Ishikawa (cell line): ENCODE measurements around the gene RETSAT.

Source experiments
- CEBPB ChIP-seq: IDR thresholded peaks from 2 replicates; pipeline ENCODE4 v1.6.1; 2012
- CREB1 ChIP-seq: IDR thresholded peaks from 2 replicates; pipeline ENCODE4 v1.6.1; 2012; ENCODE audit warnings: low read depth
- EGR1 ChIP-seq: IDR thresholded peaks from 2 replicates; pipeline ENCODE4 v1.6.1; 2012
- EP300 ChIP-seq: IDR thresholded peaks from 2 replicates; pipeline ENCODE4 v1.6.1; 2012; ENCODE audit warnings: borderline replicate concordance
- FOXM1 ChIP-seq: IDR thresholded peaks from 2 replicates; pipeline ENCODE4 v1.6.1; 2012; ENCODE audit warnings: low read depth, borderline replicate concordance
- NFIC ChIP-seq: IDR thresholded peaks from 2 replicates; pipeline ENCODE4 v1.6.1; 2012
- RAD21 ChIP-seq: IDR thresholded peaks from 2 replicates; pipeline ENCODE4 v1.6.1; 2012; ENCODE audit warnings: low read depth
- TAF1 ChIP-seq: IDR thresholded peaks from 2 replicates; pipeline ENCODE4 v1.6.1; 2012; ENCODE audit warnings: low read depth, mild to moderate bottlenecking
- TCF12 ChIP-seq: IDR thresholded peaks from 2 replicates; pipeline ENCODE4 v1.6.1; 2012; ENCODE audit warnings: low read depth
- TEAD4 ChIP-seq: IDR thresholded peaks from 2 replicates; pipeline ENCODE4 v1.6.1; 2012
- YY1 ChIP-seq: IDR thresholded peaks from 2 replicates; pipeline ENCODE4 v1.6.1; 2012; ENCODE audit warnings: low read depth
- ZBTB7A ChIP-seq: IDR thresholded peaks from 2 replicates; pipeline ENCODE4 v1.6.1; 2012; ENCODE audit warnings: low read depth
- TF ChIP-seq, protein P1 (sequence below): IDR thresholded peaks from 2 replicates; pipeline ENCODE4 v1.6.1; 2012
- TF ChIP-seq, protein P2 (sequence below): IDR thresholded peaks from 2 replicates; pipeline ENCODE4 v1.6.1; 2012
- TF ChIP-seq, protein P3 (sequence below): IDR thresholded peaks from 2 replicates; pipeline ENCODE4 v1.6.1; 2012; ENCODE audit warnings: low read depth, mild to moderate bottlenecking

Gene RETSAT

DNA sequence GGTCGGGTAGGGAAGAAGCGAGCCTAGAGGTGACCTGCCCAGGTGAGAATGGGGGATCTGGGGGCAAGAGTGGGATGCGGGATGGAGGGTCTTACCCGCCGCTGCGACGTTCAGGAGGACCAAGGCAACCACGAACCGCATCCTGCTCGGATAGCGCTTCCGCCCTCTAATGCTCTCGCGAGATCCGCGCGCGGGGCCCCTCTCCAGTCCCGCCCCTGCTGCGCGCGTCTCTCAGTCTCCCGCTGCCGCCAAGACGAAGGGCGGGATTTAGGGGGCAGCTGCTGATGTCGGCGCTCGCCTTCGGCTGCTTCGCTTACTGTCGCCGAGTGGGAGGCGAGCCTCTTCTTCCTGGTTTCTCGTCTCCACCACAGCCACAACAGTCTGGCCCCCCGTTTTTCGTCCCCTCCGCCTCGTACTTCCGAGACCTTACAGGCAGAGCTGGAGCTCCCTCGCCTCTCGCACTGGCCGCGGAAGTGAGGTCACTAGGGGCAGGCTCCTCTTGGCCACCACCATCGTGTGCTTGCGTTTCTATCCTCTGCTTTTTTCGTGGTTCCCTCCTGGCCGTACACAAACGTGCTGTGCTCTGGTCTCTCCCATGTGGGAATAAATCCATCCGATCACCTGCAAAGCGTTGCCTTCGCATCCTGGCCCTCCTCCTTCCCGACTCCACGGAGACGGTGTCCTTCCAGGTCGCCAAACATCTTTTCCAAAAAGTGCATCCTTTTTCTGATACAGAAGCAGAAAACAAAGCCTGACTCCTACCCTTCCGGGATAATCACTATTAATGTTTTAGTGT, 26.3 kb downstream of the RETSAT start, which contains the start of gene TGOLN2:
Gene TGOLN2 (minus strand): TSS at position 168 of the 796 bp plus-strand sequence. CDS start 27 bp downstream, at position 141.
- TF ChIP-seq ZBTB7A (no peak; the same call in 1 of the 2 replicates), YY1 (peak; percentile 70; the same call in 1 of the 2 replicates), TEAD4 (peak; percentile 17; the same call in 1 of the 2 replicates), EGR1 (no peak), TCF12 (peak; percentile 58), EP300 (no peak), TAF1 (peak; percentile 95)
- TF ChIP-seq, protein P1, sequence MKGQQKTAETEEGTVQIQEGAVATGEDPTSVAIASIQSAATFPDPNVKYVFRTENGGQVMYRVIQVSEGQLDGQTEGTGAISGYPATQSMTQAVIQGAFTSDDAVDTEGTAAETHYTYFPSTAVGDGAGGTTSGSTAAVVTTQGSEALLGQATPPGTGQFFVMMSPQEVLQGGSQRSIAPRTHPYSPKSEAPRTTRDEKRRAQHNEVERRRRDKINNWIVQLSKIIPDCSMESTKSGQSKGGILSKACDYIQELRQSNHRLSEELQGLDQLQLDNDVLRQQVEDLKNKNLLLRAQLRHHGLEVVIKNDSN: no peak
- TF ChIP-seq, protein P2, sequence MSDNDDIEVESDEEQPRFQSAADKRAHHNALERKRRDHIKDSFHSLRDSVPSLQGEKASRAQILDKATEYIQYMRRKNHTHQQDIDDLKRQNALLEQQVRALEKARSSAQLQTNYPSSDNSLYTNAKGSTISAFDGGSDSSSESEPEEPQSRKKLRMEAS: peak; percentile 71; the same call in 1 of the 2 replicates
- TF ChIP-seq, protein P3, sequence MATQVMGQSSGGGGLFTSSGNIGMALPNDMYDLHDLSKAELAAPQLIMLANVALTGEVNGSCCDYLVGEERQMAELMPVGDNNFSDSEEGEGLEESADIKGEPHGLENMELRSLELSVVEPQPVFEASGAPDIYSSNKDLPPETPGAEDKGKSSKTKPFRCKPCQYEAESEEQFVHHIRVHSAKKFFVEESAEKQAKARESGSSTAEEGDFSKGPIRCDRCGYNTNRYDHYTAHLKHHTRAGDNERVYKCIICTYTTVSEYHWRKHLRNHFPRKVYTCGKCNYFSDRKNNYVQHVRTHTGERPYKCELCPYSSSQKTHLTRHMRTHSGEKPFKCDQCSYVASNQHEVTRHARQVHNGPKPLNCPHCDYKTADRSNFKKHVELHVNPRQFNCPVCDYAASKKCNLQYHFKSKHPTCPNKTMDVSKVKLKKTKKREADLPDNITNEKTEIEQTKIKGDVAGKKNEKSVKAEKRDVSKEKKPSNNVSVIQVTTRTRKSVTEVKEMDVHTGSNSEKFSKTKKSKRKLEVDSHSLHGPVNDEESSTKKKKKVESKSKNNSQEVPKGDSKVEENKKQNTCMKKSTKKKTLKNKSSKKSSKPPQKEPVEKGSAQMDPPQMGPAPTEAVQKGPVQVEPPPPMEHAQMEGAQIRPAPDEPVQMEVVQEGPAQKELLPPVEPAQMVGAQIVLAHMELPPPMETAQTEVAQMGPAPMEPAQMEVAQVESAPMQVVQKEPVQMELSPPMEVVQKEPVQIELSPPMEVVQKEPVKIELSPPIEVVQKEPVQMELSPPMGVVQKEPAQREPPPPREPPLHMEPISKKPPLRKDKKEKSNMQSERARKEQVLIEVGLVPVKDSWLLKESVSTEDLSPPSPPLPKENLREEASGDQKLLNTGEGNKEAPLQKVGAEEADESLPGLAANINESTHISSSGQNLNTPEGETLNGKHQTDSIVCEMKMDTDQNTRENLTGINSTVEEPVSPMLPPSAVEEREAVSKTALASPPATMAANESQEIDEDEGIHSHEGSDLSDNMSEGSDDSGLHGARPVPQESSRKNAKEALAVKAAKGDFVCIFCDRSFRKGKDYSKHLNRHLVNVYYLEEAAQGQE: no peak

DNA sequence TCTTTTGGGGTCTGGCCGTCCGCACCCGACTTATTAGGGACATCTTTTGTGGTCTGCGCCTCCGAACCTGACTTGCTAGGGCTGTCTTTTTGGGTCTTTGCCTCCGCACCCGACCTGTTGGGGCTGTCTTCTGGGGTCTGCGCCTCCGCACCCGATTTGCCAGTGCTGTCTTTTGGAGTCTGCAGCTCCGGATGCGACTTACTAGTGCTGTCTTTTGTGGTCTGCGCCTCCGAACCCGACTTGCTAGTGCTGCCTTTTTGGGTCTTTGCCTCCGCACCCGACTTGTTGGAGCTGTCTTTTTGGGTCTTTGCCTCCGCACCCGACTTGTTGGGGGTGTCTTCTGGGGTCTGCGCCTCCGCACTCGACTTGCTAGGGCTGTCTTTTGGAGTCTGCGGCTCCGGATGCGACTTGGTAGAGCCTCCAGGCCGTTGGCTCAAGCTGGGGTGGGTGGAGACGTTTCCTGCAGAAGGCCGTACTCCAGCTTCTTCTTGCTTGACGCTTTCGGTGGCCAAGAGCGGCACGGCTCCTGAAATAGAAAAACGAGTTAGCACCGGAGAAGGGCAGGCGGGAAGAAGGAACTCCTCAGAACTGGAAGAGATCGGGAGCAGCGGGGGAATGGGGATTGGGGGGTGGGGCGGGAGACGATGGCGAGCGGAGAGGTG, 27.0 kb downstream of the RETSAT start:
- TF ChIP-seq CEBPB (no peak), ZBTB7A (peak; percentile 73; the same call in 1 of the 2 replicates)

DNA sequence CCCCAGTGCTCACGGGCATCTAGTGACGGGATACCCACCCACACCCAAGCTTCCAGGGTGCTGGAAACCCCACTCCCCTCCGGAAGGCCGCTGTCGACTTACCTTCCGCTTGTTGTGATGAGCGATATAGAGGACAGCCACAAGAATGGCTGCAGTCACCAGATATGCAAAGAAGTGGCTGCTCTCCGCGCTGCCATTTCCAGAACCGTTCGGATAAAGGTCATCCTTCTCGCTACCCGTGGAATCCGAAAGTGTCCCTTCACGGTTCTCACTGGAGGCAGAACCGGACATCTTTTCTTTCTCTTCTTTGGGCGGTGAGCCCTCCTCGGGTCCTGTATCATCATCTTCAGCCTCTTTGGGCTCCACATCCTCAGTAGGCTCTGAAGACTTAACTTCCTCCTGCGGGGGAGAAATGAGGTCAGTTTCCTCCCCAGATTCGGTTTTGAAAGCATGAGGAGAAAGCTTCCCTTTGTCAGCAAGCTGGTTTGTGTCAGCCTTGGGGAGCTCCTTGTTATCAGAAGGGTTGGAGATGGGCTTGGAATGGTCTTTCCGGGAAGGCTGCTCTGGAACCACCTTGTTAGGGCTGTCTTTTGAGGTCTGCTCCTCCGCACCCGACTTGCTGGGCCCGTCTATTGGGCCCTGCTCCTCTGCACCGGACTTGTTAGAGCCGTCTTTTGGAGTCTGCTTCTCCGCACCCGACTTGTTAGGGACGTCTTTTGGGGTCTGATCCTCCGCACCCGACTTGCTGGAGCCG, 27.7 kb downstream of the RETSAT start:
- no peak for TF ChIP-seq ZBTB7A
- no peak for TF ChIP-seq FOXM1
- TF ChIP-seq EP300: no peak
- TF ChIP-seq CEBPB: no peak
- TF ChIP-seq CREB1: no peak
- TF ChIP-seq, protein P1: no peak
- no peak for TF ChIP-seq YY1
- TF ChIP-seq TEAD4: no peak
- no peak for TF ChIP-seq RAD21
- no peak for TF ChIP-seq TAF1
- TF ChIP-seq, protein P2: no peak
- TF ChIP-seq NFIC: no peak
- no peak for TF ChIP-seq TCF12
- TF ChIP-seq EGR1: no peak
- TF ChIP-seq, protein P3: no peak

DNA sequence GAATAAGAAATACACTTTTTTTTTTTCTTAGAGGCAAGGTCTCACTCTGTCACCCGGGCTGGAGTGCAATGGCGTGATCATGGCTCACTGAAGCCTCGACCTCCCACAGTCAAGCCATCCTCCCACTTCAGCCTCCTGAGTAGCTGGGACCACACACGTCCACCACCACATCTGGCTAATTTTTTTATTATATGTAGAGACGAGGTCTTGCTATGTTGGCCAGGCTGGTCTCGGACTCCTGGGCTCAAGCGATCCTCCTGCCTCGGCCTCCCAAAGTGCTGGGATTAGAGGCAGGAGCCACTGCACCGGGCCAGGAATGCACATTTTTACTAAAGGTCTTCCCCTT, 28.9 kb downstream of the RETSAT start:
- no peak for TF ChIP-seq RAD21
- TF ChIP-seq CREB1: no peak
- no peak for TF ChIP-seq TEAD4
- TF ChIP-seq CEBPB: no peak
- TF ChIP-seq NFIC: no peak
- TF ChIP-seq, protein P2: no peak
- no peak for TF ChIP-seq TCF12
- TF ChIP-seq YY1: no peak
- no peak for TF ChIP-seq TAF1
- TF ChIP-seq EGR1: no peak

DNA sequence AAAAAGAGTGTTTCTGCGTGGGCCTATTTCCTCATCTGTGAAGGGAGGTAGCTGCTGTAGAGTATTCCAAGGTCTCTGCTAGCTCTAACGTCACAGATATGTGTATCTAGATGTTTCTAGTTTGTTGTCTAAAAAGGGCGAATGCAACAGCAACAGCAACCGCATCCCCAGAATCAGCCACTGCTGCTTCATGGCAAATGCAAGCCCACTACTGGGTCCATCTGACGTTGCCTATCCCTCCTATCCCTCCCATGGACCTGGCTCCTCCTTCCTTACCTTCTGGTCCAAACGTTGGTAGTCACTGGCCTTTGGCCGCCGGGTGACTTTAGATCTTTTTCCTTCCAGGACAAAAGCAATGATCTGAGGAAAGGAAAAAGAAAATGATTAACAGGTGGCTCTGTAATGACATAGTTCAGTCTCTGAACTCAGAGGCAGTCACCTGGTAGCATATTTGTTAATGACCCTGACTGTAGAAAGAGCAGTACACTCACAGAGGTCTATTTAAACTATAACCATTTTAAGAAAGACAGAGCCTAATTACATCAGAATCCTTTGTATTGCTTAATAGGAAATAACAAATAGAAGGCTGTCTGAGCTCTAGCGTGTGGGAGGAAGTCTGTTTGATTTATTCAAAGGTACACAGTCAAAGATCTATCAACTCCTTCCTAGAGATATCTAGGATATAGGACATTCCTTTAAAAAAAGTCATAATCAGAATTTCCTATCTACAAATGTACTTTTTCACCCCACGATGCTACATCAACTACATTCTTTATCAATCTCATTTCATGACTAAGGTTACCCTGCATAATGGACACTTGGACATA, 29.5 kb downstream of the RETSAT start:
- no peak for TF ChIP-seq CEBPB
- no peak for TF ChIP-seq YY1
- TF ChIP-seq, protein P2: no peak
- TF ChIP-seq RAD21: no peak
- TF ChIP-seq CREB1: no peak
- TF ChIP-seq, protein P3: no peak
- no peak for TF ChIP-seq TCF12
- TF ChIP-seq TAF1: no peak
- no peak for TF ChIP-seq ZBTB7A
- no peak for TF ChIP-seq NFIC
- no peak for TF ChIP-seq EGR1
- no peak for TF ChIP-seq EP300
- TF ChIP-seq TEAD4: no peak
- TF ChIP-seq, protein P1: no peak
- TF ChIP-seq FOXM1: no peak
